Ascending aorta (tissue), 2 donors: Measurements from ENCODE around the gene NRXN3. TPM values are rescaled to one million over a fixed set of nuclear protein-coding genes. Genes with fewer than 3 reads are reported as not detected.

Experiments used
- DNase-seq, 2 donors: peaks; one replicate each; pipeline ENCODE4 v3.0.0-alpha.2; 2019; ENCODE audit warnings: low spot score in 2 of 2
- H3K27ac ChIP-seq, 2 donors: fragments of 200-600 bp; sonication (generic); one replicate each; pipeline ENCODE4 v1.5.1; 2016 to 2017; ENCODE audit warnings: mild to moderate bottlenecking in 1 of 2
- H3K27me3 ChIP-seq: fragments of 200-600 bp; sonication (generic); one replicate; pipeline ENCODE4 v1.5.1; 2017
- H3K36me3 ChIP-seq, 2 donors: fragments of 200-600 bp; sonication (generic); one replicate each; pipeline ENCODE4 v1.5.1; 2016
- H3K4me1 ChIP-seq, 2 donors: fragments of 200-600 bp; sonication (generic); one replicate each; pipeline ENCODE4 v1.5.1; 2016 to 2017; ENCODE audit warnings: mild to moderate bottlenecking in 1 of 2
- H3K4me3 ChIP-seq, 2 donors: fragments of 200-600 bp; sonication (generic); one replicate each; pipeline ENCODE4 v1.5.1; 2016 to 2017; ENCODE audit warnings: mild to moderate bottlenecking in 1 of 2
- H3K9me3 ChIP-seq, 2 donors: fragments of 200-600 bp; sonication (generic); one replicate each; pipeline ENCODE4 v1.5.1; 2016
- CTCF ChIP-seq, 3 experiments: fragments of 200-600 bp in 2 of 3; fragments of 450-650 bp in 1 of 3; sonication (generic) in 2 of 3; IDR thresholded peaks; one replicate each; pipeline ENCODE4 v1.5.1; 2016 to 2019; ENCODE audit warnings: antibody characterized with exemption in 3 of 3, mild to moderate bottlenecking in 1 of 3, moderate library complexity in 1 of 3
- intact Hi-C: fragments of 100-400 bp; cut with DNase I; formaldehyde crosslinking; loops from one replicate; pipeline ENCODE4 v1.15.1; 2023
- total RNA-seq: library from RNA; depleted of rRNA; stranded (reverse); fragments of >200 nt; gene quantifications from one replicate; pipeline ENCODE4 v1.1.0, GENCODE V29; 2016

NRXN3 gene
- total RNA-seq, 1 donor from 2014 or later = 21.0 TPM

DNA sequence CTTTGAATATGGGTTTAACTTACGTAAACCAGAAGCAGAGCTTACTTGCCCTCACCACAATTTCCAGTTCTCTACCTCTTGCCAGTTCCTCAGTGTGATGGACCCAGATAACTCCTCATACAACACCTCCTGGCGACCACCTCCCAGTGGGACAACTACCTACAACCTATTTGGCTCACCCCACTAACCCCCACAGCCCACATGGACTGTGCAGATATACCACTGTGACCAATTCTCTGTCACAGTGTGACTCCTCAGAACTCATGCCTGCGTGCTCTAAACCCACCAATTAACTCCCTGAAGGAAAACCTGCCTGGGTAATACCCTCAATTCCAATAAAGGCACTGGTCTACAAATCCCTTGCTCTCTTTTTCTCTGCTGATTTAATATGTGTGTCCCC, 1729.4 kb downstream of the NRXN3 start:
- H3K4me3 ChIP-seq = no peak overlapping the region
- no peaks in the 10 kb centered on the region for H3K36me3 ChIP-seq
- H3K4me1 ChIP-seq = no peaks in the 10 kb centered on the region
- no peaks in the 10 kb centered on the region for H3K27me3 ChIP-seq
- H3K9me3 ChIP-seq = no peaks in the 10 kb centered on the region
- no peak for TF ChIP-seq CTCF (IDR thresholded peaks at IDR 0.05)
- H3K27ac ChIP-seq = no peak overlapping the region
- intact Hi-C loops = no loop called here
- DNase-seq = no peak

DNA sequence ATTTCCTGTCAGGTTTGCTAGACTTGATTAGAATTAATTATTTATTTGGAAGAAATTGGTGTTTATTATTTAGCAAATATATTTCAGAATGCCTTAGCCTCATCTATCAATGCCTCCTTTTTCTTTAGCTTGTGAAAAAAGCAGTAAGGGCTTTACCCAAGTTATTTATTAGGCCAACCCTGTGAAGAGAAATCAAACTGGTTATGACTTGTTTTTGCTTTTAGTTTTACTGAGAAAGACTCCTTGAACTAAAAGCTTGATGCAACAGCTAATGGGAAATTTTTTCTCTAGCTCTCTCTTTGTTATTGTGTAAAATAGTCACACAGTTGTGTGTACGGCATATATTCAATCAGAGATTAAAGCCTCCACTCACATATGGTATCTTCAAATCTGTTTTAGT, 1734.3 kb downstream of the NRXN3 start:
- Histone ChIP-seq H3K9me3 (no peaks in the 10 kb centered on the region), H3K4me3 (no peak overlapping the region), H3K27ac (no peak overlapping the region), H3K36me3 (no peaks in the 10 kb centered on the region), H3K4me1 (no peaks in the 10 kb centered on the region), H3K27me3 (no peaks in the 10 kb centered on the region)
- intact Hi-C loops = no loop called here
- no peak for TF ChIP-seq CTCF (IDR thresholded peaks at IDR 0.05)
- DNase-seq = no peak

- Histone ChIP-seq H3K9me3 (no peaks in the 10 kb centered on the region), H3K36me3 (no peaks in the 10 kb centered on the region), H3K4me3 (no peak overlapping the region), H3K27me3 (no peaks in the 10 kb centered on the region), H3K27ac (no peak overlapping the region), H3K4me1 (no peaks in the 10 kb centered on the region)
- intact Hi-C loops = no loop called here
- DNase-seq = no peak
- no peak for TF ChIP-seq CTCF (IDR thresholded peaks at IDR 0.05)
These were observed 1736.8 kb downstream of the NRXN3 start for GRCh38 chr14:79906994-79907393.

- Histone ChIP-seq H3K27me3 (no peaks in the 10 kb centered on the region), H3K36me3 (no peaks in the 10 kb centered on the region), H3K27ac (no peak overlapping the region), H3K9me3 (no peaks in the 10 kb centered on the region), H3K4me3 (no peak overlapping the region), H3K4me1 (no peaks in the 10 kb centered on the region)
- no peak for DNase-seq
- no peak for TF ChIP-seq CTCF (IDR thresholded peaks at IDR 0.05)
- intact Hi-C loops = no loop called here
These were observed 1739.9 kb downstream of the NRXN3 start for GRCh38 chr14:79910086-79910485.

DNA sequence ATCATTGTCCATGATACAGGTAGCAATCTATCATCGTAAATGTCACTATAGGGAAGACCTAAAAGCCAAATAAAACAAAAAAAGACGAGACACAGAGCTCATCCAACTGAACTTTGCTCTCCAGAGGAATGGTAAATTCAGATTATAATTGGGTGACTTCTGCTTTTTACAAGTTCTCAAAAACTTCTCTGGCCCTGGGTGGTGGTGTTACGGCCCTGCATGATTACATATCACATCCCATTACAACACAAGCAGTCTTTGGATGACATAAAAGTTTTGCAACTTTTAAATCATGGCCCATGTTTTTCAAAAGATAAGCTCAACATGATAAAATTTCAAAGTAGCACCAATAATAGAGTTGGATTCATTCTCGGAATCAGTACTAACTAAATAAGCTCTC, 1741.6 kb downstream of the NRXN3 start:
- H3K4me3 ChIP-seq = no peak overlapping the region
- H3K27ac ChIP-seq = no peak overlapping the region
- H3K27me3 ChIP-seq = no peaks in the 10 kb centered on the region
- intact Hi-C loops = no loop called here
- no peaks in the 10 kb centered on the region for H3K9me3 ChIP-seq
- no peak for TF ChIP-seq CTCF (IDR thresholded peaks at IDR 0.05)
- DNase-seq = no peak
- no peaks in the 10 kb centered on the region for H3K36me3 ChIP-seq
- no peaks in the 10 kb centered on the region for H3K4me1 ChIP-seq

GRCh38 chr14:79914595-79914994, 1744.4 kb downstream of the NRXN3 start:
- TF ChIP-seq CTCF (IDR thresholded peaks at IDR 0.05) = no peak
- H3K4me3 ChIP-seq = no peak overlapping the region

More at GRCh38 chr14:79914595-79914994, 1744.4 kb downstream of the NRXN3 start:
- no peak overlapping the region for H3K27ac ChIP-seq
- H3K36me3 ChIP-seq = no peaks in the 10 kb centered on the region
- intact Hi-C loops = no loop called here
- H3K9me3 ChIP-seq = no peaks in the 10 kb centered on the region
- no peak for DNase-seq
- no peaks in the 10 kb centered on the region for H3K4me1 ChIP-seq
- H3K27me3 ChIP-seq = no peaks in the 10 kb centered on the region
